ENCODE measurements around the gene PDE6B. TPM values are rescaled to one million over a fixed set of nuclear protein-coding genes. Genes with fewer than 3 reads are reported as not detected.

Gene PDE6B
- total RNA-seq, 1 experiment from 2014 or later: 10.8 TPM

GRCh38 chr4:578451-579443 is 46.6 kb upstream of the PDE6B start:
- Histone ChIP-seq H3K79me2 (ENCODE audit: insufficient read depth, low read length) (no peaks in the 10 kb centered on the region), H3K9ac (ENCODE audit: extremely low read depth, insufficient read length, low read length) (no peak overlapping the region), H3K4me2 (ENCODE audit: insufficient read depth, insufficient read length, low read length) (peak overlapping the region; percentile 80), H2AFZ (ENCODE audit: low read length) (no peak overlapping the region), H3K4ac (ENCODE audit: low read depth, low read length) (no peak overlapping the region), H3T11ph (ENCODE audit: low read length) (no peak overlapping the region), H2BK15ac (ENCODE audit: low read depth, low read length) (no peak overlapping the region), H3K23ac (ENCODE audit: insufficient read length, low read depth, low read length) (no peak overlapping the region), H3K23me2 (ENCODE audit: insufficient read length, low read depth, low read length, poor library complexity, severe bottlenecking) (peaks cover 22% of the 10 kb centered on the region), H4K5ac (ENCODE audit: insufficient read length, low read depth, low read length) (no peak overlapping the region), H2BK5ac (ENCODE audit: insufficient read length, low read length) (no peak overlapping the region), H3K14ac (ENCODE audit: insufficient read depth, low read length) (no peak overlapping the region; the same call in 1 of the 2 replicates), H4K8ac (replicated peaks; ENCODE audit: insufficient read length, low read depth, low read length) (no peak overlapping the region), H2BK20ac (ENCODE audit: low read depth, low read length, poor library complexity, severe bottlenecking) (no peak overlapping the region), H3K4me1 (ENCODE audit: insufficient read depth, low read length) (0 out of 2 replicates have a peak, but pooled peaks cover 5% of the 10 kb centered on the region), H3K9me3 (ENCODE audit: control insufficient read depth, low read depth, low read length) (no peaks in the 10 kb centered on the region), H4K91ac (ENCODE audit: insufficient read length, low read depth, low read length) (no peak overlapping the region), H2BK12ac (ENCODE audit: insufficient read length, low read depth, low read length) (no peak overlapping the region), H3K18ac (ENCODE audit: insufficient read length, low read depth, low read length) (no peak overlapping the region), H2BK120ac (ENCODE audit: low read depth, low read length, poor library complexity, severe bottlenecking) (no peak overlapping the region), H3K56ac (ENCODE audit: insufficient read length, low read depth, low read length) (no peak overlapping the region), H3K27me3 (ENCODE audit: insufficient read depth, low read length) (peaks cover 30% of the 10 kb centered on the region), H3K79me1 (ENCODE audit: insufficient read depth, low read depth, low read length, poor library complexity, severe bottlenecking) (no peaks in the 10 kb centered on the region), H4K20me1 (ENCODE audit: control insufficient read depth, insufficient read depth, insufficient read length) (no peaks in the 10 kb centered on the region), H2AK5ac (ENCODE audit: insufficient read length, low read length) (no peak overlapping the region), H3K27ac (ENCODE audit: insufficient read length, low read depth, low read length) (no peak overlapping the region)
- peaks cover 76% of the 10 kb centered on the region for H3K27me3 Mint-ChIP-seq (ENCODE audit: low read depth)
- H3K27ac Mint-ChIP-seq: no peak overlapping the region
- H3K36me3 Mint-ChIP-seq (ENCODE audit: insufficient read depth in 1 of 3, low read depth in 3 of 3): peaks cover 0 to 2% (median 0%) of the 10 kb centered on the region in 3 experiments; a peak in 1 of 7 replicates
- peaks cover 9 to 10% of the 10 kb centered on the region in 2 experiments for H3K9me3 Mint-ChIP-seq
- no peak for DNase-seq
- peaks cover 11 to 25% of the 10 kb centered on the region in 2 experiments for H3K4me1 Mint-ChIP-seq
- WGBS (ENCODE audit: extremely low coverage, insufficient read length, low lambda C conversion rate): no CpG with 5 or more reads among the region's 32 CpGs
- TF ChIP-seq CTCF (conservative IDR thresholded peaks at IDR 0.05): no peak
- H3K4me3 Mint-ChIP-seq: peak overlapping the region in 1 of 2 experiments; percentile 54; a peak in 2 of 5 replicates

Measured in H9 (cell line).